Measurements from ENCODE around the gene PTPRCAP.
A peak's percentile ranks its signal among the peaks of the same experiment; 100 is the strongest.
"Not testable (repeated sequence)": the region's sequence is repeated elsewhere in the genome, so short reads cannot be mapped to it uniquely, and the experiment has no call there.

Gene PTPRCAP

GRCh38 chr11:67428052-67429001 lies 9.2 kb downstream of the PTPRCAP start, which contains the start of gene RPS6KB2:
RPS6KB2 (plus strand) TSS chr11:67428494; CDS start chr11:67428546, 52 bp downstream.
- DNase-seq (ENCODE audit: low read depth in 3 of 3, low spot score in 1 of 3) = peak; percentile 95 to 99 (median 96)

GRCh38 chr11:67427364-67427859 lies 10.1 kb downstream of the PTPRCAP start:
- DNase-seq (ENCODE audit: low read depth in 3 of 3, low spot score in 1 of 3) = not testable (repeated sequence)

- DNase-seq (ENCODE audit: low read depth in 3 of 3, low spot score in 1 of 3) = no peak
Measured at GRCh38 chr11:67423891-67424613, 13.4 kb downstream of the PTPRCAP start.

- DNase-seq (ENCODE audit: low read depth in 3 of 3, low spot score in 1 of 3) = no peak
Measured at GRCh38 chr11:67423466-67423865, 14.0 kb downstream of the PTPRCAP start.

GRCh38 chr11:67422891-67423290 lies 14.6 kb downstream of the PTPRCAP start:
- DNase-seq (ENCODE audit: low read depth in 3 of 3, low spot score in 1 of 3) = no peak

- no peak for DNase-seq (ENCODE audit: low read depth in 3 of 3, low spot score in 1 of 3)
Measured at GRCh38 chr11:67421430-67422031, 16.0 kb downstream of the PTPRCAP start.

- peak; percentile 98 to 100 (median 99) for DNase-seq (ENCODE audit: low read depth in 3 of 3, low spot score in 1 of 3)
Measured at GRCh38 chr11:67420646-67421429, 16.6 kb downstream of the PTPRCAP start.

- DNase-seq (ENCODE audit: low read depth in 3 of 3, low spot score in 1 of 3) = no peak
Measured at GRCh38 chr11:67420147-67420645, 17.3 kb downstream of the PTPRCAP start.

GRCh38 chr11:67419325-67420049 lies 18.0 kb downstream of the PTPRCAP start:
- DNase-seq (ENCODE audit: low read depth in 3 of 3, low spot score in 1 of 3) = no peak

GRCh38 chr11:67418476-67419281 lies 18.8 kb downstream of the PTPRCAP start:
- no peak for DNase-seq (ENCODE audit: low read depth in 3 of 3, low spot score in 1 of 3)

- no peak for DNase-seq (ENCODE audit: low read depth in 3 of 3, low spot score in 1 of 3)
Measured at GRCh38 chr11:67417425-67417824, 20.1 kb downstream of the PTPRCAP start.

GRCh38 chr11:67416416-67417335 lies 20.8 kb downstream of the PTPRCAP start:
- DNase-seq (ENCODE audit: low read depth in 3 of 3, low spot score in 1 of 3) = peak in 2 of 3 donors; percentile 72 to 74

- DNase-seq (ENCODE audit: low read depth in 3 of 3, low spot score in 1 of 3) = no peak
Measured at GRCh38 chr11:67415501-67416304, 21.8 kb downstream of the PTPRCAP start, which contains the start of gene CARNS1. CARNS1 (plus strand) TSS chr11:67415678; CDS start chr11:67416200, 522 bp downstream.

- no peak for DNase-seq (ENCODE audit: low read depth in 3 of 3, low spot score in 1 of 3)
Measured at GRCh38 chr11:67413266-67413849, 24.1 kb downstream of the PTPRCAP start.

GRCh38 chr11:67412495-67413179 lies 24.8 kb downstream of the PTPRCAP start:
- DNase-seq (ENCODE audit: low read depth in 3 of 3, low spot score in 1 of 3) = no peak

- no peak for DNase-seq (ENCODE audit: low read depth in 3 of 3, low spot score in 1 of 3)
Measured at GRCh38 chr11:67411785-67412152, 25.7 kb downstream of the PTPRCAP start.
